Inflammatory macrophage treated with lipopolysaccharide for 4 hours (primary cell): ENCODE data around the gene KLK13.
A peak's percentile ranks its signal among the peaks of the same experiment; 100 is the strongest.

ENCODE experiments used
- DNase-seq: peaks from one replicate; pipeline ENCODE4 v3.0.0-alpha.2; 2020

Gene KLK13

DNA sequence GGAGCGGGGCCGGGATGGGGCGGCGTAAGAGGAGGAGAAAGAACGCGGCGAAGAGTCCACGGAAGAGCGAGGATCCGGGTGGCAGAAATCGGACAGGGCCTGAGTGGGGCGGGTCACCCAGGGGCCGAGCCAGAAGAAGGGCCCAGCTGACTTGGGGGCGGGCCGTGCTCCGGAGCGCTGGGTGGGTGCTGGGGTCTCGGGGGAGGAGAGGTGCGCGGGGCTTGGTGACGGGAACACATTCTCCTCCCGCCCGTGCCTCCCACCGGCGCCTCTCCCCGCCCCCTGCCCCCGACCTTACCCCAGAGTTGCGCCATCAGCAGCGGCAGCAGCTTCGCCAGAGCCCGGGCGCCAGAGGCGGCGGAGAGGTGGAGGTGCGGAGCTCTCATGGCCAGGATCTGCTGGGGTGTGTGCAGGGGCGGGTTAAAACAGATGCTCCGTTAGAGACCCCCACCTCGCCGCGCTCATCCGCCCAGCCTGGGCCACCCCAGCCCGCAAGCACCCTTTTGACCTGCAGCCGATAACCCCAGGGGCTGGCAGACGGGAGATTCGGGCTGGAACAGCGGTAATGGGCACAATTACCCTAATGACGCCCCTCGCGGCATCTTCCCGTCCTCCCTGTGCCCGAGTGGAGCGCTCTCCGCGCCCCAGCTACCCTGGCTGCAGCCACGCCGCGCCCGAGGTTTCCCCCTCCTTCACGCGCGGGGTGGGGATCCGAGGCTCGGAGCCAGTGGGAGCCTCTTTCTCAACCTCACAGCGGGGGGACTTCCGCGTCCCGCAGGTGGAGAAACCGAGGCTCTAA, 45.9 kb downstream of the KLK13 start:
- peak; percentile 4 for DNase-seq

GRCh38 chr19:51016798-51017683, 47.9 kb downstream of the KLK13 start:
- DNase-seq: peak; percentile 54

- DNase-seq: no peak
Observed at GRCh38 chr19:51015691-51016267, 49.1 kb downstream of the KLK13 start.

DNA sequence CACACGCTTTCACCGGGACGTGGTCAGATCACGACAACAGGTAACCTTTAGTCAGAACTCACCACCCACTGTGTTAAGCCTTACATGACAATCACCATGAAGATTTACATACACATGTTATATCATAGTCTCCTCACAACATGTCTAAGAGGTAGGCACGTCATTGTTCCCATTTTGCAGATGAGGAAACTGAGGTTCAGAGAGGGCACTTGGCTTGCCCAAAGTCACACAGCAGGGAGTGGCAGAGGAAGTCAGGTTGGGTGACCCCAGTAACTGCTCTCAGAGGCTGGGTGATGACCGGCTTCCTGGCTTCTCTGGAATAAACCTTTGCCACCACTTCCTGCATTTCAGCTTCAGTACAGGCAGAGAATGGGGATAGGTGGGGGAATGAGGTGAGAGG, 50.6 kb downstream of the KLK13 start:
- no peak for DNase-seq

GRCh38 chr19:51012661-51013190, 52.2 kb downstream of the KLK13 start:
- DNase-seq: no peak

GRCh38 chr19:51010066-51010795, 54.7 kb downstream of the KLK13 start:
- no peak for DNase-seq

GRCh38 chr19:51009061-51009891, 55.6 kb downstream of the KLK13 start:
- no peak for DNase-seq

DNA sequence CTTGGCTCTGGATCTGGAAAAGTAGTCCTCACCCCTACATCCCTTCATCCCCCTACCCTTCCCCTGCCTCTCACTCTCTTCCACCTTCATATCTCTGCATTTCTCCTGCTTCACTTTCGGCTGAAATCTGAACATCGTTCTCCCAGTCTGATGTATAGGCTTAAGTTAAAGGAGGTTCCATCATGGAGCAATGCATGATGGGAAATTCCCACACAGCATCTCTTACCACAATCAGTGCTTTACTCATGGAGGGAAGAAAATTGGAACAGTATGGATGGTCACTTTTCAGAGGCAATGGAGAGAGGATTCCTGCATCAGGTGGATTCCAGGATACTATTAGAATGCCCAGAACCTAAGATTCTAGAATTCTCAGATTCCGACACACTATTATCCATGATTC, 57.4 kb downstream of the KLK13 start:
- no peak for DNase-seq

DNA sequence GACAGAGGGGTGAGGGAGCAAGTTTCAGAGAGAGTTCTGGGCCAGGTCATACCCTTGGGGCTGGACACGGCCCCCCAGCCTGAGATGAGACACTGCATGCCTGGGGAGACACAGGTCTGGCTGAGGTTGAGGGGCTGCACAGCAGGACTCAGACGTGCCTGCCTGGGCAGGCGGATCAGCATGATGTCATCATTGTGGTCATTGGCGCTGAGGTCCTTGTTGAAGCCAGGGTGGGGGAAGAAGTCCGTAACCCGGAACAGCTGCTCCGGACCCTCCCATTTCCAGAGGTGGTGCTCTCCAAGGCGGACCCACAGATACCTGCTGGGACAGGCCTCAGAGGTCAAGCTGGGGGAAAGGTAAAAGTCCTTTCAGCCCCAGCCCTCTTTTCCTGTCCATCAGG, 58.5 kb downstream of the KLK13 start:
- no peak for DNase-seq
